SK-N-SH (cell line): ENCODE results near the gene UBE2E2.

Source experiments
- FOSL2 ChIP-seq: IDR thresholded peaks from 2 replicates; pipeline ENCODE4 v1.4.0; 2012; ENCODE audit warnings: low read depth, mild to moderate bottlenecking, moderate library complexity, borderline replicate concordance
- POLR2AphosphoS5 ChIP-seq: IDR thresholded peaks from 2 replicates; pipeline ENCODE4 v1.6.1; 2012; ENCODE audit warnings: low read depth, low read length
- TF ChIP-seq, protein P1 (sequence below): fragments of 200-600 bp; sonication (generic); IDR thresholded peaks from 2 replicates; pipeline ENCODE4 v1.6.1; 2017; ENCODE audit warnings: antibody characterized with exemption, mild to moderate bottlenecking, moderate library complexity

DNA sequence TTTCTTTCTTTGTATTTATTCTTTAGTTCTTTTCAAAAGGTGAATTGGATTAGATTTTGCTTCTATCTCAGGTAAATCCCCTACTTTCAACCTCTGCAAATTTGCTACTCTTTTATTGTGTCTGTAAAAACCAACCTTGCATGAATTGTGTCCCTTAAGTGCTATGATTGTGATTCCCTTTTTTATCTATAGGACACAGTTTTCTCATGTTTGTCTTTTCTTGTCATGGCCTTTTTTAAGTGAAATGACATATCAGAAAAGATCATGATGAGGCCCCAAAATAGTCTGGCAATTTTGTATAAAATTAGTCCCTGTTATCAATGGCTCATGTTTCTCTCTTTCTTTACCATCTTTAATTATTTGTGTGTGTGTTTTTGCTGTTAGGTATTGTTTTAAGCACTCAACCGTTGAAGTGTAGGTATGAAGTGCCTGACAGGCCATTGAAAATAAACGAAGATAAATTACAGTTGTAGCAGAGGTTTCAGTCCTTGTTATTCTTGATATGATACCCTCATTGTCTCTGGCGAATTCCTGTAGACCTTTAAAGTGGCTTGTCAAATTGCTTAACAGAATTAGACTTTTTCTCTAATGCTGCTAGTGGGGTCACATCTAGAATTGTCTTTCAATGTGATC lies 184.3 kb downstream of the UBE2E2 start:
- TF ChIP-seq POLR2AphosphoS5 (no peak), FOSL2 (no peak)
- TF ChIP-seq, protein P1, sequence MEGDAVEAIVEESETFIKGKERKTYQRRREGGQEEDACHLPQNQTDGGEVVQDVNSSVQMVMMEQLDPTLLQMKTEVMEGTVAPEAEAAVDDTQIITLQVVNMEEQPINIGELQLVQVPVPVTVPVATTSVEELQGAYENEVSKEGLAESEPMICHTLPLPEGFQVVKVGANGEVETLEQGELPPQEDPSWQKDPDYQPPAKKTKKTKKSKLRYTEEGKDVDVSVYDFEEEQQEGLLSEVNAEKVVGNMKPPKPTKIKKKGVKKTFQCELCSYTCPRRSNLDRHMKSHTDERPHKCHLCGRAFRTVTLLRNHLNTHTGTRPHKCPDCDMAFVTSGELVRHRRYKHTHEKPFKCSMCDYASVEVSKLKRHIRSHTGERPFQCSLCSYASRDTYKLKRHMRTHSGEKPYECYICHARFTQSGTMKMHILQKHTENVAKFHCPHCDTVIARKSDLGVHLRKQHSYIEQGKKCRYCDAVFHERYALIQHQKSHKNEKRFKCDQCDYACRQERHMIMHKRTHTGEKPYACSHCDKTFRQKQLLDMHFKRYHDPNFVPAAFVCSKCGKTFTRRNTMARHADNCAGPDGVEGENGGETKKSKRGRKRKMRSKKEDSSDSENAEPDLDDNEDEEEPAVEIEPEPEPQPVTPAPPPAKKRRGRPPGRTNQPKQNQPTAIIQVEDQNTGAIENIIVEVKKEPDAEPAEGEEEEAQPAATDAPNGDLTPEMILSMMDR: no peak
